Body of pancreas (tissue), 4 donors: ENCODE measurements around the gene SERPINH1.

Experiments used
- POLR2A ChIP-seq, 3 donors: fragments of 450-650 bp; IDR thresholded peaks; one replicate each; pipeline ENCODE4 v1.6.1; 2016; ENCODE audit warnings: antibody characterized with exemption in 3 of 3, mild to moderate bottlenecking in 2 of 3
- TF ChIP-seq, protein P1 (sequence below), 7 experiments: fragments of 450-650 bp in 4 of 7; fragments of 200-600 bp in 3 of 7; sonication (generic) in 3 of 7; IDR thresholded peaks; one replicate each; pipeline ENCODE4 v1.5.1; 2016 to 2019; ENCODE audit warnings: antibody characterized with exemption in 7 of 7

DNA sequence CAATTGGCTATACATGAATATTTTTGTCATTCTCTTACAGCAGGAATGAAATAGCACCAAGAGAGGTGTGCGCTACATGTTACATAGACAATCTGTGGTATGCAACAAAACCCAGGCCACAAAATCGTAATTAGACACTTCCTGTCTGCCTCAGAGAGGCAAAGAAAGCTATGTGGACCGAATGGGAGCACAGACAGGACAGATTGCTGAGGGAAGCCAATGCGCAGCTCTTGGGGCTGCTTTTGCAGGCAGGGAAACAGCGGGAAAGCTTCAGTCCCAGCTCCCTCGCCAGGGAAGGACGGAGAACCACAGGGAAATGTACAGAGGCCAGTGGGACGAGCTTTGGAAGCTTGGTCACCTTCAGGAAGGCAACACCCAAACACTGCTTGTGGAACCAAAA, 40.9 kb downstream of the SERPINH1 start:
- TF ChIP-seq, protein P1, sequence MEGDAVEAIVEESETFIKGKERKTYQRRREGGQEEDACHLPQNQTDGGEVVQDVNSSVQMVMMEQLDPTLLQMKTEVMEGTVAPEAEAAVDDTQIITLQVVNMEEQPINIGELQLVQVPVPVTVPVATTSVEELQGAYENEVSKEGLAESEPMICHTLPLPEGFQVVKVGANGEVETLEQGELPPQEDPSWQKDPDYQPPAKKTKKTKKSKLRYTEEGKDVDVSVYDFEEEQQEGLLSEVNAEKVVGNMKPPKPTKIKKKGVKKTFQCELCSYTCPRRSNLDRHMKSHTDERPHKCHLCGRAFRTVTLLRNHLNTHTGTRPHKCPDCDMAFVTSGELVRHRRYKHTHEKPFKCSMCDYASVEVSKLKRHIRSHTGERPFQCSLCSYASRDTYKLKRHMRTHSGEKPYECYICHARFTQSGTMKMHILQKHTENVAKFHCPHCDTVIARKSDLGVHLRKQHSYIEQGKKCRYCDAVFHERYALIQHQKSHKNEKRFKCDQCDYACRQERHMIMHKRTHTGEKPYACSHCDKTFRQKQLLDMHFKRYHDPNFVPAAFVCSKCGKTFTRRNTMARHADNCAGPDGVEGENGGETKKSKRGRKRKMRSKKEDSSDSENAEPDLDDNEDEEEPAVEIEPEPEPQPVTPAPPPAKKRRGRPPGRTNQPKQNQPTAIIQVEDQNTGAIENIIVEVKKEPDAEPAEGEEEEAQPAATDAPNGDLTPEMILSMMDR (IDR thresholded peaks at IDR 0.05), result no peak
- TF ChIP-seq POLR2A (IDR thresholded peaks at IDR 0.05), result no peak
